Activated CD8-positive, alpha-beta T cell treated with anti-CD3 and anti-CD28 coated beads for 36 hours (primary cell): ENCODE data around the gene EXOC7. TPM values are rescaled to one million over a fixed set of nuclear protein-coding genes. Genes with fewer than 3 reads are reported as not detected.

ENCODE experiments used
- ATAC-seq: fragments of 200-7000 bp; cut with Tn5 transposase; one replicate; pipeline ENCODE4 v1.10.0; 2021; ENCODE audit warnings: mild to moderate bottlenecking, moderate library complexity
- CTCF ChIA-PET: fragments of 350-600 bp; sonication (Branson Sonifier 250); formaldehyde crosslinking; loops from one replicate; lab custom pipeline; 2021; ENCODE audit warnings: antibody characterized with exemption; lab: Charles Lee
- POLR2A ChIA-PET: fragments of 350-600 bp; sonication (Branson Sonifier 250); formaldehyde crosslinking; loops from one replicate; lab custom pipeline; 2021; ENCODE audit warnings: antibody characterized with exemption; lab: Charles Lee
- DNase-seq: peaks from one replicate; pipeline ENCODE4 v3.0.0-alpha.2; 2020
- H3K27ac Mint-ChIP-seq: one replicate; pipeline ENCODE4 v1.8.0; 2021; ENCODE audit warnings: mild to moderate bottlenecking, mixed read lengths
- H3K27me3 Mint-ChIP-seq: one replicate; pipeline ENCODE4 v1.8.0; 2021; ENCODE audit warnings: mixed read lengths
- H3K36me3 Mint-ChIP-seq: one replicate; pipeline ENCODE4 v1.8.0; 2021; ENCODE audit warnings: low read depth, mixed read lengths
- H3K4me1 Mint-ChIP-seq: one replicate; pipeline ENCODE4 v1.8.0; 2021; ENCODE audit warnings: low read depth, mixed read lengths
- H3K4me3 Mint-ChIP-seq: one replicate; pipeline ENCODE4 v1.8.0; 2021; ENCODE audit warnings: mild to moderate bottlenecking, moderate library complexity, mixed read lengths
- H3K9me3 Mint-ChIP-seq: one replicate; pipeline ENCODE4 v1.8.0; 2021; ENCODE audit warnings: mixed read lengths
- CTCF ChIP-seq: fragments of 200-600 bp; IDR thresholded peaks from one replicate; pipeline ENCODE4 v1.8.0; 2022; ENCODE audit warnings: antibody characterized with exemption, mild to moderate bottlenecking
- intact Hi-C: fragments of 100-400 bp; cut with micrococcal nuclease; formaldehyde crosslinking; loops from one replicate; pipeline ENCODE4 v1.10.0; 2022
- total RNA-seq, 2 experiments: library from RNA; stranded (reverse); gene quantifications; one replicate each; pipeline ENCODE4 v1.2.3, GENCODE V29; 2021

The EXOC7 gene
- total RNA-seq, 2 experiments from 2014 or later, result 53.5 to 64.9 TPM

DNA sequence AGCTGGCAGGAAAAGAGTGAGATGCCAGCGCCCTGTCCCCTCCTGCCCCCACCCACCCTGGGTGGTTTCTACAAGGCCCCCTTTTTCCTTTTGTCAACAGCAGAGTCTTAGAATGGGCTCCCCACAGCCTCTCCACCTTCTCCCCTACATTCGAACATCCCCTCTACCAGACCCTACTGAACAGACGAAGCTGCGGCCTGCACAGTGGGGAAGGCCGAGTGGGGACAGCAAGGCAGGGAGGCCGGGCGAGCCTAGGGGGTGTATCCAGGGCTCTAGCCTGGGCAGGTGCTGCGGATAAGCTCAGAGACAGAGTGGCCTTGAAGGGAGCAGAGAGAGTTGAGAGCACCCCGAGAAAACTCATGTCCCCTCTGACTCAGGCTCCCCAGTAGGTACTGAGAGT lies 17.2 kb downstream of the EXOC7 start:
- ChIA-PET POLR2A (interaction anchor here (1.3 to 1.9 kb wide), 2 partner anchors 10 to 188 kb away, joined by 3 to 6 read pairs; no protein-coding TSS in a partner anchor), CTCF (no interaction called here)
- Mint-ChIP-seq H3K4me3 (no peak overlapping the region), H3K9me3 (no peaks in the 10 kb centered on the region), H3K27me3 (no peaks in the 10 kb centered on the region), H3K36me3 (peaks cover 12% of the 10 kb centered on the region), H3K27ac (no peak overlapping the region), H3K4me1 (no peaks in the 10 kb centered on the region)
- DNase-seq, result no peak
- no peak for ATAC-seq
- intact Hi-C loops, result no loop called here
- TF ChIP-seq CTCF, result no peak

DNA sequence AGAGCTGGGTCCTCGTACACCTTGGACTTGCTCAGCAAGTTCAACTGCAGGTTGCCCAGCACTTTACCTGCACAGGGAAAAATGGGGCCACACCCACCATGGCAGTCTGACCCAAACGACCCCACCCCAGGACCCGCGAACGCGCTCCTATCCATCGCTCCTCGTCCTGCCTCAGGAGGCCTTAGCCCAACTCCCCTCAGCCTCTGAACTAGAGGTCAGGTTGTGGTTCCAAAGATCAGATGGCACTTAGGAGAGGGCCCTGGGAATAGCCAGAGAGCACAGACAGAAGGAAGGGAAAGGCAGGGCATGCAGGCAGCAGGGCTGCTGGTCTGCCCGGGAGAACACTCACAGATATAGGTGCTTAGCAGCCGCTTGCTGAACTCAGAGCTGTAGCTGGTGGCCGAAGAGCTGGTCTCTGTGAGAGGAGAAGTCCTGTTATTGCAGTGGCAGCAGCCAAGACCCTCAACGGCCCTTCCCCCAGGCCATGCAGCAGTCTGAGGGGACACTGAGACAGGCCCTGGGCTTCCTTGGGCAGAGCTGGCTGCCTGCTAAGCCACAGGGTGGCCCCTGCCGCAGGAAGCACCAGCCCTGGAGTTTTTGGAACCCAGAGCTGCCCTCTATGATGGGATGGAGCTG lies 17.7 kb downstream of the EXOC7 start:
- no peak overlapping the region for H3K4me3 Mint-ChIP-seq
- H3K27me3 Mint-ChIP-seq, result no peaks in the 10 kb centered on the region
- peaks cover 12% of the 10 kb centered on the region for H3K36me3 Mint-ChIP-seq
- no peaks in the 10 kb centered on the region for H3K4me1 Mint-ChIP-seq
- H3K27ac Mint-ChIP-seq, result no peak overlapping the region
- no peak for TF ChIP-seq CTCF
- no peaks in the 10 kb centered on the region for H3K9me3 Mint-ChIP-seq
- ChIA-PET POLR2A (interaction anchor here (1.3 to 1.9 kb wide), 2 partner anchors 10 to 188 kb away, joined by 3 to 6 read pairs; no protein-coding TSS in a partner anchor), CTCF (no interaction called here)
- intact Hi-C loops, result no loop called here
- ATAC-seq (no peak), DNase-seq (no peak)

- ATAC-seq (no peak), DNase-seq (no peak)
- no peaks in the 10 kb centered on the region for H3K27me3 Mint-ChIP-seq
- H3K4me3 Mint-ChIP-seq, result no peak overlapping the region
- CTCF ChIA-PET, result no interaction called here
- intact Hi-C loops, result no loop called here
- TF ChIP-seq CTCF, result no peak
- H3K4me1 Mint-ChIP-seq, result no peaks in the 10 kb centered on the region
- peaks cover 12% of the 10 kb centered on the region for H3K36me3 Mint-ChIP-seq
- POLR2A ChIA-PET, result interaction anchor here (1.9 kb wide), 1 partner anchor 9 kb away, joined by 6 read pairs; no protein-coding TSS in a partner anchor
- H3K27ac Mint-ChIP-seq, result no peak overlapping the region
- no peaks in the 10 kb centered on the region for H3K9me3 Mint-ChIP-seq
Measured at GRCh38 chr17:76085066-76085730, 18.4 kb downstream of the EXOC7 start.

- intact Hi-C loops, result no loop called here
- ChIA-PET CTCF (interaction anchor here (1.4 kb wide), 1 partner anchor 70 kb away, joined by 5 read pairs; no protein-coding TSS in a partner anchor), POLR2A (interaction anchor here (1.1 to 1.3 kb wide), 2 partner anchors 11 to 60 kb away, joined by 3 read pairs; no protein-coding TSS in a partner anchor)
- peaks cover 8% of the 10 kb centered on the region for H3K36me3 Mint-ChIP-seq
- H3K27me3 Mint-ChIP-seq, result peaks cover 8% of the 10 kb centered on the region
- no peak for ATAC-seq
- H3K4me1 Mint-ChIP-seq, result peaks cover 12% of the 10 kb centered on the region
- no peak overlapping the region for H3K27ac Mint-ChIP-seq
- H3K4me3 Mint-ChIP-seq, result no peak overlapping the region
- no peaks in the 10 kb centered on the region for H3K9me3 Mint-ChIP-seq
- TF ChIP-seq CTCF, result no peak
- no peak for DNase-seq
Measured at GRCh38 chr17:76083536-76084182, 19.9 kb downstream of the EXOC7 start.
